Transverse colon (tissue), 4 donors: ENCODE data around the gene RP9. TPM values are rescaled to one million over a fixed set of nuclear protein-coding genes. Genes with fewer than 3 reads are reported as not detected.

Source experiments
- DNase-seq: peaks from one replicate; pipeline ENCODE4 v3.0.0-alpha.2; 2019
- H3K27ac ChIP-seq, 4 donors: fragments of 200-600 bp; sonication (generic); 2 replicates each; pipeline ENCODE4 v1.5.1; 2016 to 2018; ENCODE audit warnings: inconsistent platforms in 4 of 4
- H3K27me3 ChIP-seq: fragments of 200-600 bp; sonication (generic); 2 replicates; pipeline ENCODE4 v1.5.1; 2017; ENCODE audit warnings: inconsistent platforms
- H3K36me3 ChIP-seq, 4 donors: fragments of 200-600 bp; sonication (generic); 2 replicates each; pipeline ENCODE4 v1.5.1; 2017 to 2019; ENCODE audit warnings: inconsistent platforms in 4 of 4
- H3K4me1 ChIP-seq, 4 donors: fragments of 200-600 bp; sonication (generic); 2 replicates each; pipeline ENCODE4 v1.5.1; 2017 to 2020; ENCODE audit warnings: inconsistent platforms in 4 of 4
- H3K4me3 ChIP-seq, 4 donors: fragments of 200-600 bp; sonication (generic); 1 replicate in 1 of 4; 2 replicates in 3 of 4; pipeline versions ENCODE4 v1.5.1 to v1.6.1; 2017 to 2019; ENCODE audit warnings: inconsistent platforms in 4 of 4
- H3K9me3 ChIP-seq, 2 donors: fragments of 200-600 bp; sonication (generic); 2 replicates each; pipeline ENCODE4 v1.5.1; 2017 to 2019; ENCODE audit warnings: inconsistent platforms in 2 of 2
- CTCF ChIP-seq, 5 experiments: fragments of 200-600 bp in 3 of 5; fragments of 450-650 bp in 2 of 5; sonication (generic) in 3 of 5; IDR thresholded peaks; 1 replicate in 2 of 5; 2 replicates in 3 of 5; pipeline ENCODE4 v1.5.1; 2016 to 2017; ENCODE audit warnings: antibody characterized with exemption in 5 of 5, inconsistent platforms in 3 of 5, mild to moderate bottlenecking in 2 of 5, moderate library complexity in 1 of 5
- EP300 ChIP-seq: sonication (generic); formaldehyde crosslinking; IDR thresholded peaks from one replicate; pipeline ENCODE4 v1.6.1; 2017; ENCODE audit warnings: antibody characterized with exemption, low read depth
- POLR2A ChIP-seq: fragments of 450-650 bp; IDR thresholded peaks from one replicate; pipeline ENCODE4 v1.6.1; 2016; ENCODE audit warnings: antibody characterized with exemption, mild to moderate bottlenecking, moderate library complexity
- POLR2AphosphoS5 ChIP-seq, 3 donors: sonication (generic); formaldehyde crosslinking; IDR thresholded peaks; one replicate each; pipeline ENCODE4 v1.6.1; 2016; ENCODE audit warnings: antibody characterized with exemption in 3 of 3
- WGBS, 2 donors: methylation state at CpG; one replicate each; pipeline ENCODE4 v1.1.5; 2018; ENCODE audit warnings: low coverage in 1 of 2; 5-methylcytosine and 5-hydroxymethylcytosine counted together
- in situ Hi-C, 4 donors: fragments of 200-750 bp; cut with MboI; loops; one replicate each; pipeline versions ENCODE4 v1.15.0 to v1.15.1; 2017; ENCODE audit warnings: low sequenced_read_pairs in 3 of 4, low pct_ligation_motif_present in 1 of 4, low pct_unique_long_range_greater_than_20kb in 1 of 4
- intact Hi-C: fragments of 100-400 bp; cut with DNase I; formaldehyde crosslinking; loops from one replicate; pipeline ENCODE4 v1.15.1; 2023; ENCODE audit warnings: low total_unique reads
- total RNA-seq, 4 donors: library from RNA; depleted of rRNA; stranded (reverse); fragments of >200 nt; gene quantifications; one replicate each; pipeline ENCODE4 v1.1.0, GENCODE V29; 2016

RP9 gene
- total RNA-seq, 4 donors from 2014 or later: 2.0 to 55.7 (median 14.6) TPM

- WGBS, 2 donors: 59% methylated on average over 2 of the region's 2 CpGs; no CpG with 5 or more reads in 1 of the 2 donors
Observed at GRCh38 chr7:33155811-33156210, 46.6 kb upstream of the RP9 start.

GRCh38 chr7:33152087-33152486 is 42.9 kb upstream of the RP9 start:
- H3K4me1 ChIP-seq: no peaks in the 10 kb centered on the region
- 71 to 93% methylated on average over 3 of the region's 3 CpGs for WGBS, 2 donors
- no peak overlapping the region for H3K27ac ChIP-seq
- in situ Hi-C loops: no loop called here
- H3K36me3 ChIP-seq: no peaks in the 10 kb centered on the region
- no peak for DNase-seq
- no peaks in the 10 kb centered on the region for H3K27me3 ChIP-seq
- intact Hi-C loops: no loop called here
- no peaks in the 10 kb centered on the region for H3K9me3 ChIP-seq
- no peak for TF ChIP-seq CTCF (IDR thresholded peaks at IDR 0.05)
- TF ChIP-seq POLR2A: no peak
- no peak for TF ChIP-seq EP300
- TF ChIP-seq POLR2AphosphoS5 (IDR thresholded peaks at IDR 0.05): no peak
- H3K4me3 ChIP-seq: no peak overlapping the region

More at GRCh38 chr7:33155811-33156210, 46.6 kb upstream of the RP9 start:
- H3K4me3 ChIP-seq: no peak overlapping the region
- intact Hi-C loops: no loop called here
- DNase-seq: no peak
- no peaks in the 10 kb centered on the region for H3K4me1 ChIP-seq
- H3K27ac ChIP-seq: no peak overlapping the region
- peaks cover 0 to 3% (median 0%) of the 10 kb centered on the region in 4 donors for H3K36me3 ChIP-seq
- in situ Hi-C loops: no loop called here
- H3K9me3 ChIP-seq: no peaks in the 10 kb centered on the region
- H3K27me3 ChIP-seq: no peaks in the 10 kb centered on the region
- TF ChIP-seq POLR2A: no peak
- TF ChIP-seq EP300: no peak
- no peak for TF ChIP-seq CTCF (IDR thresholded peaks at IDR 0.05)
- TF ChIP-seq POLR2AphosphoS5 (IDR thresholded peaks at IDR 0.05): no peak

DNA sequence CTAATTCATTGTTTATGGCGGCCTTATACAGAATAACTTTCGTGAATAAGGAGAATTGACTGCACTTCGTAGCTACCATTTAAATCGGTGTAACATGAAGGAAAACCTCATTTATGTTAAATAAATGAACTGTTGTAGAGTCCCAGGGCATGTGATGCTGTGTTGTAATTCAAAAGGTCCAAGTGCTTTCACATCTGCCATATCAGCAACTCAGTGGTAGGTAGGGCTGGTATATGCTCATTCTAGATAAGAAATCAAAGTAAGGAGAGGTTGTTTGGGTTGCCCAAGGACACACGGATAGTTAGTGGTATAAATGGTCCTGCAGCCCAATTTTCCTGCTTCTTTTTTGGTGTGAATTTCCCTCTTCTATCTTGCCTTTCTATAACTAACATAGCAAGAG is 36.0 kb upstream of the RP9 start:
- DNase-seq: no peak
- H3K9me3 ChIP-seq: no peaks in the 10 kb centered on the region
- no peak for TF ChIP-seq POLR2AphosphoS5 (IDR thresholded peaks at IDR 0.05)
- no peak for TF ChIP-seq EP300
- no peak for TF ChIP-seq CTCF (IDR thresholded peaks at IDR 0.05)
- no peak for TF ChIP-seq POLR2A
- H3K27ac ChIP-seq: no peak overlapping the region
- 87 to 93% methylated on average over 4 to 5 of the region's 5 CpGs for WGBS, 2 donors
- H3K27me3 ChIP-seq: no peaks in the 10 kb centered on the region
- intact Hi-C loops: no loop called here
- no peaks in the 10 kb centered on the region for H3K36me3 ChIP-seq
- in situ Hi-C loops: no loop called here
- no peak overlapping the region for H3K4me3 ChIP-seq
- no peaks in the 10 kb centered on the region for H3K4me1 ChIP-seq

GRCh38 chr7:33143996-33144718 is 35.0 kb upstream of the RP9 start:
- Histone ChIP-seq H3K4me3 (no peak overlapping the region), H3K9me3 (no peaks in the 10 kb centered on the region), H3K36me3 (no peaks in the 10 kb centered on the region), H3K27ac (no peak overlapping the region), H3K4me1 (no peaks in the 10 kb centered on the region), H3K27me3 (no peaks in the 10 kb centered on the region)
- intact Hi-C loops (no loop called here), in situ Hi-C loops (no loop called here)
- no peak for DNase-seq
- 61 to 71% methylated on average over 4 of the region's 4 CpGs for WGBS, 2 donors
- TF ChIP-seq POLR2A (no peak), EP300 (no peak), POLR2AphosphoS5 (IDR thresholded peaks at IDR 0.05) (no peak), CTCF (IDR thresholded peaks at IDR 0.05) (no peak)
